ENCODE measurements around the gene HSPA1B. TPM values are rescaled to one million over a fixed set of nuclear protein-coding genes. Genes with fewer than 3 reads are reported as not detected.
"Not testable (repeated sequence)": the region's sequence is repeated elsewhere in the genome, so short reads cannot be mapped to it uniquely, and the experiment has no call there.

HSPA1B gene
- total RNA-seq, 2 donors from 2014 or later, result 18.0 to 20.5 TPM

GRCh38 chr6:31826793-31827285, 699 bp upstream of the HSPA1B start:
- peak; percentile 10 for ATAC-seq
- no peak for DNase-seq
- Mint-ChIP-seq H3K4me1 (peaks cover 32% of the 10 kb centered on the region), H3K27ac (peak overlapping the region; percentile 95), H3K27me3 (no peaks in the 10 kb centered on the region), H3K4me3 (peak overlapping the region; percentile 96), H3K36me3 (ENCODE audit: low read depth) (peaks cover 2% of the 10 kb centered on the region)
- no peaks in the 10 kb centered on the region for H3K9me3 ChIP-seq (ENCODE audit: control insufficient read depth, low read length, poor library complexity, severe bottlenecking)

GRCh38 chr6:31829633-31830283, 2.2 kb downstream of the HSPA1B start:
- Mint-ChIP-seq H3K4me3 (peak overlapping the region; percentile 94), H3K27me3 (no peaks in the 10 kb centered on the region), H3K36me3 (ENCODE audit: low read depth) (peaks cover 2% of the 10 kb centered on the region), H3K4me1 (peaks cover 27% of the 10 kb centered on the region), H3K27ac (peak overlapping the region; percentile 94)
- no peak for DNase-seq
- ATAC-seq, result peak; percentile 17
- no peaks in the 10 kb centered on the region for H3K9me3 ChIP-seq (ENCODE audit: control insufficient read depth, low read length, poor library complexity, severe bottlenecking)

GRCh38 chr6:31830886-31831335, 3.4 kb downstream of the HSPA1B start:
- Mint-ChIP-seq H3K4me1 (peaks cover 25% of the 10 kb centered on the region), H3K27ac (peak overlapping the region; percentile 94), H3K4me3 (peak overlapping the region; percentile 94), H3K36me3 (ENCODE audit: low read depth) (peaks cover 2% of the 10 kb centered on the region), H3K27me3 (no peaks in the 10 kb centered on the region)
- ATAC-seq (no peak), DNase-seq (no peak)
- H3K9me3 ChIP-seq (ENCODE audit: control insufficient read depth, low read length, poor library complexity, severe bottlenecking), result no peaks in the 10 kb centered on the region

GRCh38 chr6:31831350-31832215, 4.0 kb downstream of the HSPA1B start:
- ATAC-seq (no peak), DNase-seq (no peak)
- H3K36me3 Mint-ChIP-seq (ENCODE audit: low read depth), result peaks cover 2% of the 10 kb centered on the region
- peak overlapping the region; percentile 94 for H3K4me3 Mint-ChIP-seq
- no peaks in the 10 kb centered on the region for H3K27me3 Mint-ChIP-seq
- H3K27ac Mint-ChIP-seq, result no peak overlapping the region
- peaks cover 31% of the 10 kb centered on the region for H3K4me1 Mint-ChIP-seq
- H3K9me3 ChIP-seq (ENCODE audit: control insufficient read depth, low read length, poor library complexity, severe bottlenecking), result no peaks in the 10 kb centered on the region

- Mint-ChIP-seq H3K27me3 (no peaks in the 10 kb centered on the region), H3K27ac (peak overlapping the region; percentile 100), H3K4me1 (peaks cover 37% of the 10 kb centered on the region), H3K36me3 (ENCODE audit: low read depth) (peaks cover 5% of the 10 kb centered on the region), H3K4me3 (peak overlapping the region; percentile 98)
- DNase-seq (peak; percentile 57 to 77 (median 67)), ATAC-seq (peak; percentile 75)
- H3K9me3 ChIP-seq (ENCODE audit: control insufficient read depth, low read length, poor library complexity, severe bottlenecking), result no peaks in the 10 kb centered on the region
Measured at GRCh38 chr6:31834367-31835250, 7.1 kb downstream of the HSPA1B start.

GRCh38 chr6:31836047-31836473, 8.5 kb downstream of the HSPA1B start:
- DNase-seq (no peak), ATAC-seq (no peak)
- Mint-ChIP-seq H3K27ac (peak overlapping the region; percentile 100), H3K27me3 (no peaks in the 10 kb centered on the region), H3K4me1 (peaks cover 27% of the 10 kb centered on the region), H3K36me3 (ENCODE audit: low read depth) (peaks cover 5% of the 10 kb centered on the region), H3K4me3 (peak overlapping the region; percentile 98)
- H3K9me3 ChIP-seq (ENCODE audit: control insufficient read depth, low read length, poor library complexity, severe bottlenecking), result no peaks in the 10 kb centered on the region

GRCh38 chr6:31836474-31837368, 9.2 kb downstream of the HSPA1B start:
- ATAC-seq, result peak; percentile 22
- Mint-ChIP-seq H3K27ac (peak overlapping the region; percentile 100), H3K4me3 (peak overlapping the region; percentile 98), H3K4me1 (peaks cover 27% of the 10 kb centered on the region), H3K27me3 (no peaks in the 10 kb centered on the region), H3K36me3 (ENCODE audit: low read depth) (peaks cover 5% of the 10 kb centered on the region)
- H3K9me3 ChIP-seq (ENCODE audit: control insufficient read depth, low read length, poor library complexity, severe bottlenecking), result no peaks in the 10 kb centered on the region
- DNase-seq, result no peak

- peaks cover 5% of the 10 kb centered on the region for H3K36me3 Mint-ChIP-seq (ENCODE audit: low read depth)
- ATAC-seq, result no peak
- H3K27me3 Mint-ChIP-seq, result no peaks in the 10 kb centered on the region
- no peaks in the 10 kb centered on the region for H3K9me3 ChIP-seq (ENCODE audit: control insufficient read depth, low read length, poor library complexity, severe bottlenecking)
- peak overlapping the region; percentile 100 for H3K27ac Mint-ChIP-seq
- DNase-seq, result no peak
- peaks cover 27% of the 10 kb centered on the region for H3K4me1 Mint-ChIP-seq
- H3K4me3 Mint-ChIP-seq, result peak overlapping the region; percentile 98
Measured at GRCh38 chr6:31837369-31838113, 10.0 kb downstream of the HSPA1B start.

GRCh38 chr6:31838114-31838553, 10.6 kb downstream of the HSPA1B start:
- not testable (repeated sequence) for H3K36me3 Mint-ChIP-seq (ENCODE audit: low read depth); H3K9me3 ChIP-seq (ENCODE audit: control insufficient read depth, low read length, poor library complexity, severe bottlenecking); DNase-seq; H3K27me3 Mint-ChIP-seq; ATAC-seq
- peaks cover 27% of the 10 kb centered on the region for H3K4me1 Mint-ChIP-seq
- H3K27ac Mint-ChIP-seq, result peak overlapping the region; percentile 100
- peak overlapping the region; percentile 98 for H3K4me3 Mint-ChIP-seq

GRCh38 chr6:31838968-31839367, 11.4 kb downstream of the HSPA1B start:
- ATAC-seq (no peak), DNase-seq (no peak)
- no peaks in the 10 kb centered on the region for H3K9me3 ChIP-seq (ENCODE audit: control insufficient read depth, low read length, poor library complexity, severe bottlenecking)
- H3K27me3 Mint-ChIP-seq, result no peaks in the 10 kb centered on the region
- peak overlapping the region; percentile 2 for H3K4me3 Mint-ChIP-seq
- peak overlapping the region; percentile 39 for H3K27ac Mint-ChIP-seq
- peaks cover 25% of the 10 kb centered on the region for H3K4me1 Mint-ChIP-seq
- H3K36me3 Mint-ChIP-seq (ENCODE audit: low read depth), result peaks cover 5% of the 10 kb centered on the region

GRCh38 chr6:31839779-31840126, 12.2 kb downstream of the HSPA1B start:
- H3K36me3 Mint-ChIP-seq (ENCODE audit: low read depth); DNase-seq; H3K9me3 ChIP-seq (ENCODE audit: control insufficient read depth, low read length, poor library complexity, severe bottlenecking); H3K27me3 Mint-ChIP-seq; ATAC-seq; H3K4me3 Mint-ChIP-seq: not testable (repeated sequence)
- Mint-ChIP-seq H3K4me1 (peaks cover 20% of the 10 kb centered on the region), H3K27ac (peak overlapping the region; percentile 39)
